22Rv1 (cell line): ENCODE data around the gene BMAL1.

ENCODE experiments used
- H3K27ac ChIP-seq: fragments of 450-650 bp; 2 replicates; pipeline ENCODE4 v1.5.1; 2017
- ZFX ChIP-seq: fragments of 450-650 bp; IDR thresholded peaks from 2 replicates; pipeline ENCODE4 v1.6.1; 2017; ENCODE audit warnings: antibody characterized with exemption, borderline replicate concordance
- TF ChIP-seq, protein P1 (sequence below): fragments of 450-650 bp; IDR thresholded peaks from 2 replicates; pipeline ENCODE4 v1.5.1; 2017; ENCODE audit warnings: mild to moderate bottlenecking

BMAL1 gene

DNA sequence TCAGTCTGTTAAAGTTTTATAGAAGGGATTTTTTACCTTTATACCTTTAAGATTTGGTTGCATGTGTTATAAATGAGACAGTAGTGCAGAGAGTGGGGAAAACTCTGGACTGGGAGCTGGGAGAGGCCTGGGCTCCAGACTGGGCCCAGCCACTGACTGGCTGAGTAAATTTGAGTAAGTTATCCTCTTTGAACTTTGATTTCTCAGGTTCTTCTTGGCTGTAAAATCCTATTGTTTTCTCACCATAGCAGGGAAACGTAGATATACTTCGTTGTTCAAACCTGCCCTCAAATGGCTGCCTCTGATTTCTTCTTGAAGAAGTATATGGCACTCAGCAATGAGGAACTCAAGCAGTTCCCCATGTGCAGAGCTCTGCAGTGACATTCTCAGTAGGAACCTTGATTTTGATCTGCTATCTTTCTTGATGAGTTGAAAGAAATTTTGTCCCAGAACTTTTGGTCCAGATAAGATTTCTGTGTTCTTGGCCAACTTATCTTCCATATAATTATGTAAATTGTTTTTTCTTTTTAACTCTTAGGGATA is 8.8 kb downstream of the BMAL1 start:
- H3K27ac ChIP-seq = no peak overlapping the region
- no peak for TF ChIP-seq ZFX
- TF ChIP-seq, protein P1, sequence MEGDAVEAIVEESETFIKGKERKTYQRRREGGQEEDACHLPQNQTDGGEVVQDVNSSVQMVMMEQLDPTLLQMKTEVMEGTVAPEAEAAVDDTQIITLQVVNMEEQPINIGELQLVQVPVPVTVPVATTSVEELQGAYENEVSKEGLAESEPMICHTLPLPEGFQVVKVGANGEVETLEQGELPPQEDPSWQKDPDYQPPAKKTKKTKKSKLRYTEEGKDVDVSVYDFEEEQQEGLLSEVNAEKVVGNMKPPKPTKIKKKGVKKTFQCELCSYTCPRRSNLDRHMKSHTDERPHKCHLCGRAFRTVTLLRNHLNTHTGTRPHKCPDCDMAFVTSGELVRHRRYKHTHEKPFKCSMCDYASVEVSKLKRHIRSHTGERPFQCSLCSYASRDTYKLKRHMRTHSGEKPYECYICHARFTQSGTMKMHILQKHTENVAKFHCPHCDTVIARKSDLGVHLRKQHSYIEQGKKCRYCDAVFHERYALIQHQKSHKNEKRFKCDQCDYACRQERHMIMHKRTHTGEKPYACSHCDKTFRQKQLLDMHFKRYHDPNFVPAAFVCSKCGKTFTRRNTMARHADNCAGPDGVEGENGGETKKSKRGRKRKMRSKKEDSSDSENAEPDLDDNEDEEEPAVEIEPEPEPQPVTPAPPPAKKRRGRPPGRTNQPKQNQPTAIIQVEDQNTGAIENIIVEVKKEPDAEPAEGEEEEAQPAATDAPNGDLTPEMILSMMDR = no peak

- no peak for TF ChIP-seq ZFX
- TF ChIP-seq, protein P1 = no peak
- H3K27ac ChIP-seq = no peak overlapping the region
Measured at GRCh38 chr11:13287036-13287435, 9.4 kb downstream of the BMAL1 start.

DNA sequence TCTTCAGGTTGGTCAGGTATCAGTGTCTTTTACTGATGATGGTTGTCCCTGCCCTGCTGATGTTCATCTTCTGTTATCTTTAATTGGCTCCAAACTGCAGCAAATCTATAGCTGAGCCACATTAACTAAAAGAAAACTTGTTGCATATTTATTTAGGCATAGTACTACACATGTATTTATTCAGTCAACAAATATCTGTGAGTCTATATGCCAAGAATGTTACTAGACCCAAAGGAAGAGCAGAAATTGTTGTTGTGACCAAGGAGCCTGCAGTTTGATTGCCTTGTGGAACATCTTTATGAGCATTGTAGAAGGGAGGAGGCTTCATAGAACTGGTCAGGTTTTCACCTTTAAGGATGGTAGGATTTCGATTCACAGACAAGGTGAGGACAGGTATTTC is 10.1 kb downstream of the BMAL1 start:
- H3K27ac ChIP-seq = no peak overlapping the region
- TF ChIP-seq, protein P1 = no peak
- TF ChIP-seq ZFX = no peak

DNA sequence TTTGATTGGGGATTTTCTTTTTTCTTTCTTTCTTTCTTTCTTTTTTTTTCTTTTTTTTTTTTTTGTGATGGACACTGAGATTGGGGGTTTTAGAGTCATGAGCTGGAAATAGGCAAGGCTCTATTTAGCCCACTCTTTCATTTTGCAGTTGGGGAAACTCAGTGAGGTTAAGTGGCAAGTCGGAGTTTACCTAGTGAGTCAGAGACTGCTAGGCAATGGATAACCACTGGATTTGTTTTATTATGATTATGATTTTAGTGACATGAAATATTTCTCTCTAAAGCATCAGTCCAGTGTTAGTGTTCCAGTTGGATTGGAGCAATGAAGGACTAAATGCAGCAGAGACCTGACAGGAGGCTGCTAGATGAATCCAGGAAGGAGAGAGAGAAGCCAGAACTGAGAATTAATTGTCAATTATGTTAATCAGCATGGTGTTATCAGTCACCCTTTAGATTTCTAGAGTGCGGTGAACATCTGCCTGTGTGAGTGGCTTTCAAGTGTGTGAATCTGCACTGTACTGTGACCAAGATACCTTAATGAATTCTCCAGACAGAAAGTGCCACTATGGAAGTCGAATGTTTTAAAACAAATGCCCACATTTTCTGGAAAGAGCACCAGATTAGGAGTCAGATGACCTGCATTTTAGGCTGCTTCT is 10.9 kb downstream of the BMAL1 start:
- TF ChIP-seq, protein P1 = no peak
- no peak for TF ChIP-seq ZFX
- H3K27ac ChIP-seq = no peak overlapping the region

GRCh38 chr11:13289081-13289480 is 11.5 kb downstream of the BMAL1 start:
- no peak overlapping the region for H3K27ac ChIP-seq
- TF ChIP-seq, protein P1 = no peak
- no peak for TF ChIP-seq ZFX

DNA sequence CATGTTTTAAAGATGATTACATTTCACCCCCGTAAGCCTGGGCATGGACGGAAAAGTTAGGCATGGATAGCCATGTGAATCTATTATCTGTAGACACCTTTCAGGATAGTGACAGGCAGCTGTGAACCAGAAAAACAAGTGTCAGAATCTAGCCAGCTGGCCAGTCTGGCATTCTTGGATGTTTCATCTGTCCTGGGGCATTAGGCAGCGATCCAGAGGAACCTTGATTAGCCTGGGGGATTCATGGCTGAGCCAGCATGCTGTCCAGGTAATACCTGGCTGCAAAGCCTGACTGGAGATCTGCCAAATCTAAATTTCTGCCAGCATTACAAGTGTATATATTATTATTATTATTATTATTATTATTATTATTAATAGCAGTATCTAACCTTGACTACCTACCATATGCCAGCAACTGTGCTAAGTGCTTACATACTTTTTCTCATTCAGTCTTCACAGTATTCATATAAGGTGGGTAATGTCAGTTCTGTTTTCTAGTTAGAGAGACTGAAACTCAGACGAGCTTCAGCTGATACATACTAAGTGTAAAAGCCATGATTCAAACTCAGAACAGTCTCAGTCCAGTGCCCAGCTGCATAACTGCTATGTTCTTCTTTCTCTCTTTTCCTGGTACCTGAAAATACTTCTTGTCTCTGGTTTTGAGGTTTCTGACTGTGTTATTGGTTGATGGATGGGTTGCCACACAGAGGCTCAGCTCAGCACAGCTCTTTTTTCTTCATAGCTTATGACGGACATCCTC is 12.8 kb downstream of the BMAL1 start:
- TF ChIP-seq, protein P1 = no peak
- no peak for TF ChIP-seq ZFX
- H3K27ac ChIP-seq = no peak overlapping the region

- TF ChIP-seq ZFX = no peak
- TF ChIP-seq, protein P1 = no peak
- no peak overlapping the region for H3K27ac ChIP-seq
Measured at GRCh38 chr11:13291361-13291760, 13.8 kb downstream of the BMAL1 start.
